Measurements from ENCODE around the gene SHC1.

The SHC1 gene

GRCh38 chr1:155013632-155014031 lies 43.1 kb upstream of the SHC1 start:
- Histone ChIP-seq H3K4me3 (ENCODE audit: low read depth, low read length) (no peak overlapping the region), H2AFZ (ENCODE audit: low read length, unreplicated experiment) (no peak overlapping the region), H3K27me3 (ENCODE audit: insufficient read depth, low read length) (no peaks in the 10 kb centered on the region), H3K79me2 (ENCODE audit: control insufficient read depth, insufficient read depth, low read length, unreplicated experiment) (peaks cover 19% of the 10 kb centered on the region), H3K36me3 (ENCODE audit: insufficient read depth, low read length) (peaks cover 9% of the 10 kb centered on the region; the same call in 1 of the 2 replicates), H3K27ac (ENCODE audit: low read depth, low read length) (no peak overlapping the region), H3K4me1 (ENCODE audit: control insufficient read depth, insufficient read depth, low read length, unreplicated experiment) (peaks cover 39% of the 10 kb centered on the region)

GRCh38 chr1:155012776-155013602 lies 42.4 kb upstream of the SHC1 start:
- H3K27ac ChIP-seq (ENCODE audit: low read depth, low read length), result no peak overlapping the region
- peaks cover 9% of the 10 kb centered on the region; the same call in 1 of the 2 replicates for H3K36me3 ChIP-seq (ENCODE audit: insufficient read depth, low read length)
- no peak overlapping the region for H3K4me3 ChIP-seq (ENCODE audit: low read depth, low read length)
- H3K79me2 ChIP-seq (ENCODE audit: control insufficient read depth, insufficient read depth, low read length, unreplicated experiment), result peaks cover 26% of the 10 kb centered on the region
- H2AFZ ChIP-seq (ENCODE audit: low read length, unreplicated experiment), result no peak overlapping the region
- H3K4me1 ChIP-seq (ENCODE audit: control insufficient read depth, insufficient read depth, low read length, unreplicated experiment), result peaks cover 33% of the 10 kb centered on the region
- H3K27me3 ChIP-seq (ENCODE audit: insufficient read depth, low read length), result no peaks in the 10 kb centered on the region

GRCh38 chr1:155012026-155012546 lies 41.5 kb upstream of the SHC1 start:
- H3K27me3 ChIP-seq (ENCODE audit: insufficient read depth, low read length), result no peaks in the 10 kb centered on the region
- peaks cover 9% of the 10 kb centered on the region; the same call in 1 of the 2 replicates for H3K36me3 ChIP-seq (ENCODE audit: insufficient read depth, low read length)
- peak overlapping the region; percentile 38; the same call in 1 of the 2 replicates for H3K27ac ChIP-seq (ENCODE audit: low read depth, low read length)
- no peak overlapping the region for H2AFZ ChIP-seq (ENCODE audit: low read length, unreplicated experiment)
- H3K4me3 ChIP-seq (ENCODE audit: low read depth, low read length), result no peak overlapping the region
- H3K4me1 ChIP-seq (ENCODE audit: control insufficient read depth, insufficient read depth, low read length, unreplicated experiment), result peaks cover 27% of the 10 kb centered on the region
- peaks cover 33% of the 10 kb centered on the region for H3K79me2 ChIP-seq (ENCODE audit: control insufficient read depth, insufficient read depth, low read length, unreplicated experiment)

- Histone ChIP-seq H3K4me1 (ENCODE audit: control insufficient read depth, insufficient read depth, low read length, unreplicated experiment) (peaks cover 22% of the 10 kb centered on the region), H2AFZ (ENCODE audit: low read length, unreplicated experiment) (no peak overlapping the region), H3K4me3 (ENCODE audit: low read depth, low read length) (no peak overlapping the region), H3K27ac (ENCODE audit: low read depth, low read length) (peak overlapping the region; percentile 38; the same call in 1 of the 2 replicates), H3K27me3 (ENCODE audit: insufficient read depth, low read length) (no peaks in the 10 kb centered on the region), H3K79me2 (ENCODE audit: control insufficient read depth, insufficient read depth, low read length, unreplicated experiment) (peaks cover 39% of the 10 kb centered on the region), H3K36me3 (ENCODE audit: insufficient read depth, low read length) (peaks cover 6% of the 10 kb centered on the region; the same call in 1 of the 2 replicates)
Measured at GRCh38 chr1:155011437-155012025, 41.0 kb upstream of the SHC1 start.

DNA sequence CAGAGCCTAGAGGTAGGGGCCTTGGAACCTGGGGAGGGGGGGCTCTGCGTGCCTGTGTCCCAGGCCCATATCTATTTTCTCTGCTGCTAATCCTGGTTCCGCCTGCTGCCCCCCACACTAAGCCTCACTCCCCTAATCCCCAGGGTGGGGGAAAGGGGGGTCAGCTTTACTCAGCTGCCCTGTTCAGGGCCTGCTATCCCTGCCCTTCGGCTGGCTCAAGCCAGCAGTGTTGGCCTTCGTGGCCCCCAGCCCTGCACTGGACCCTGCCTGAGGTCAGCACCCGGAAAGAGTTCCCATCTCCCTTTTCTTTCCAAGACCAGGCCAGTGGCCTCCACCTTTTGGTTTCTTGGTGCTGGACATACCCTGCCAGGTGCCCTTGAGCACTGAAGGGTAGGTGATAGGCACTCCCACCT lies 40.5 kb upstream of the SHC1 start:
- Histone ChIP-seq H3K4me1 (ENCODE audit: control insufficient read depth, insufficient read depth, low read length, unreplicated experiment) (peaks cover 24% of the 10 kb centered on the region), H3K27ac (ENCODE audit: low read depth, low read length) (peak overlapping the region; percentile 38; the same call in 1 of the 2 replicates), H3K79me2 (ENCODE audit: control insufficient read depth, insufficient read depth, low read length, unreplicated experiment) (peaks cover 44% of the 10 kb centered on the region)

DNA sequence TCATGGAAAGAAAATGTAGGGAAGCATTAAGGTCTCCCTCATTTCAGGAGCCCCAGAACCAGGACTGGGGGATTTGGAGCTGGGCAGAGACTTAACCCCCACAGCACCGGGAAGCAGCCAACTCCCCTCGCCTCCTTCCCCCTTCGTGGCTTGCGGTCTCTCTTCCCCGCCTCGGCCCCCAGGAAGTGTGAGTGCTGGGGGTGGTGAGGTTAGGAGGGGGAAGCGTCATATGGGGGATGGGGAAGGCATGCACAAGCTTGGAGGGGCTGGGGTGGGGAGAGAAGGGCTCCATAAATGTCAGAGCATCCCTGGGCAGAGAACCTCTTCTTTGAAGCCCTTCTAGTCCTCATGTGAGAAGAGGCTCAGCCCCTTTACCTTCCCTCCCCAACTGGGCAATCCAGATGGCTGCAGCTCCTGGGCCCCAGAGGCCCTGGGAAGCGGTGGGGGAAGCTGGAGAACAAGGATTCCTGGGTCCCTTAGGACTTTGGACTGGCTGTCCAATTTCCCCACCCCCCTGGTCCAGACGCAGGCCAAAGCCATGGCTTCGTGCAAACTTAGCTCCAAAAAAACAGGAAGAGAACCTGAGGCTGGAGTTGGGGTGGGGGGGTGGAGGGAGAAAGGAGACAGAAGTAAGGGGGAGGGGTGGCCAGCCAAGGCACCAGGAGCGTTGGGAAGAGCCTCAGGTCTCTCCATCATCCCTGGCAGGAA lies 39.8 kb upstream of the SHC1 start:
- Histone ChIP-seq H2AFZ (ENCODE audit: low read length, unreplicated experiment) (no peak overlapping the region), H3K27ac (ENCODE audit: low read depth, low read length) (no peak overlapping the region), H3K79me2 (ENCODE audit: control insufficient read depth, insufficient read depth, low read length, unreplicated experiment) (peaks cover 50% of the 10 kb centered on the region), H3K36me3 (ENCODE audit: insufficient read depth, low read length) (peaks cover 5% of the 10 kb centered on the region; the same call in 1 of the 2 replicates), H3K27me3 (ENCODE audit: insufficient read depth, low read length) (no peaks in the 10 kb centered on the region), H3K4me3 (ENCODE audit: low read depth, low read length) (no peak overlapping the region), H3K4me1 (ENCODE audit: control insufficient read depth, insufficient read depth, low read length, unreplicated experiment) (peaks cover 30% of the 10 kb centered on the region)

More for the DNA sequence above, 40.5 kb upstream of the SHC1 start:
- Histone ChIP-seq H3K27me3 (ENCODE audit: insufficient read depth, low read length) (no peaks in the 10 kb centered on the region), H2AFZ (ENCODE audit: low read length, unreplicated experiment) (no peak overlapping the region), H3K36me3 (ENCODE audit: insufficient read depth, low read length) (peaks cover 5% of the 10 kb centered on the region; the same call in 1 of the 2 replicates), H3K4me3 (ENCODE audit: low read depth, low read length) (no peak overlapping the region)

- Histone ChIP-seq H3K27me3 (ENCODE audit: insufficient read depth, low read length) (no peaks in the 10 kb centered on the region), H3K79me2 (ENCODE audit: control insufficient read depth, insufficient read depth, low read length, unreplicated experiment) (peaks cover 56% of the 10 kb centered on the region), H2AFZ (ENCODE audit: low read length, unreplicated experiment) (no peak overlapping the region), H3K36me3 (ENCODE audit: insufficient read depth, low read length) (peaks cover 5% of the 10 kb centered on the region; the same call in 1 of the 2 replicates), H3K4me3 (ENCODE audit: low read depth, low read length) (no peak overlapping the region), H3K27ac (ENCODE audit: low read depth, low read length) (no peak overlapping the region), H3K4me1 (ENCODE audit: control insufficient read depth, insufficient read depth, low read length, unreplicated experiment) (peaks cover 37% of the 10 kb centered on the region)
Measured at GRCh38 chr1:155009742-155010141, 39.2 kb upstream of the SHC1 start.

GRCh38 chr1:155009221-155009711 lies 38.7 kb upstream of the SHC1 start:
- H3K27me3 ChIP-seq (ENCODE audit: insufficient read depth, low read length), result no peaks in the 10 kb centered on the region
- no peak overlapping the region for H3K4me3 ChIP-seq (ENCODE audit: low read depth, low read length)
- H3K79me2 ChIP-seq (ENCODE audit: control insufficient read depth, insufficient read depth, low read length, unreplicated experiment), result peaks cover 61% of the 10 kb centered on the region
- peaks cover 41% of the 10 kb centered on the region for H3K4me1 ChIP-seq (ENCODE audit: control insufficient read depth, insufficient read depth, low read length, unreplicated experiment)
- H2AFZ ChIP-seq (ENCODE audit: low read length, unreplicated experiment), result no peak overlapping the region
- peaks cover 5% of the 10 kb centered on the region; the same call in 1 of the 2 replicates for H3K36me3 ChIP-seq (ENCODE audit: insufficient read depth, low read length)
- H3K27ac ChIP-seq (ENCODE audit: low read depth, low read length), result no peak overlapping the region

DNA sequence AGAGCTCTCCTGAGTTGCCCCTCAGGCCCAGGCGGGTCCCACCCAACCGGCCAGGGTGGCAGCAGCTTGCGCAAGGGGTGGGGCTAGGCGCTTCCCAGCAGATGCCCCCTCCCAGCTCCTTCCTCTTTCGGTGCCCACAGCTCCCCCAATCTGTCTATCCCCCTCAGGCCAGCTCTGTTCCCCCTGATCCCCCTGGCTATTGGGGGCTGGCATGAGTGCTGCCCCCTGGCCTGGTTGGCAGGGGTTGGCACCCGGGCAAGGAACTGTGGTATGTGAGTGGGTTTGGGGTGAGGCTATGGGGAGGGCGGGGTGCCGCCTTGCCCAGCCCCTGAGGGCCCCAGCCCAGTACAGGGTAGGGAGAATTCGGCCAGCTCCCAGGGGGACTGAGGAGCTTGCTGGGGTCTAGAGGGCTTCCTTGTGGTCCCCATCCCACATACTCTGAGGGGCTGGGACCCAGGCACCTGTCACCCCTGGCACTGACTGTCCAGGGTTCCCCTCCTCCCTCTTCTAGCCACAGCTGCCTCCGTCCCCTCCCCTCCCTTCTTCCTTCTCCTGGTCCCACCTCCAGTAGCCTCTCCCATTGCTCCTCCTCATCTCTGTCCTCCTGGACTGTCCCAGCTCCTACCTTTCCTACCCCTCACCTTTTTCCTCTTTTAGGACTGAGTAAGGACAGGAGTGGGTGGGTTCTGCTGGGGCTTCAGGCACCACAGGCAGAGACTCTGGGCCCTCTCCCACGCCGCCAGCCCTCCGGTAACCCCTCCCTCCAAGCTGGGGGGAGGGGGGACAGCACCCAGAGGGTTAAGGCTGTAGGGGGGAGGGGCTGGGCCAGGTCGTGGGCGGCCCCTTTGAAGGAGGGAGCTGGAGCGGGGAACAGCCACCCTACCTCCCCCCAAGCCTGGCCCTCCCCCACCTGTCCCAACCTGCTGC lies 37.7 kb upstream of the SHC1 start:
- Histone ChIP-seq H3K36me3 (ENCODE audit: insufficient read depth, low read length) (no peaks in the 10 kb centered on the region), H3K4me3 (ENCODE audit: low read depth, low read length) (no peak overlapping the region), H2AFZ (ENCODE audit: low read length, unreplicated experiment) (no peak overlapping the region), H3K79me2 (ENCODE audit: control insufficient read depth, insufficient read depth, low read length, unreplicated experiment) (peaks cover 70% of the 10 kb centered on the region), H3K27ac (ENCODE audit: low read depth, low read length) (no peak overlapping the region), H3K27me3 (ENCODE audit: insufficient read depth, low read length) (no peaks in the 10 kb centered on the region), H3K4me1 (ENCODE audit: control insufficient read depth, insufficient read depth, low read length, unreplicated experiment) (peaks cover 44% of the 10 kb centered on the region)
